Neural progenitor cell (in vitro differentiated cells): ENCODE measurements around the gene MYO1D. TPM values are rescaled to one million over a fixed set of nuclear protein-coding genes. Genes with fewer than 3 reads are reported as not detected.

ENCODE experiments used
- DNase-seq: peaks from one replicate; pipeline ENCODE4 v3.0.0-alpha.2; 2016; ENCODE audit warnings: low spot score
- H2AFZ ChIP-seq: fragments of 200-600 bp; sonication (generic); replicated peaks from 2 replicates; pipeline ENCODE4 v1.6.1; 2016; ENCODE audit warnings: antibody characterized with exemption
- H3F3A ChIP-seq: fragments of 200-600 bp; sonication (generic); 2 replicates; pipeline ENCODE4 v1.6.1; 2016; ENCODE audit warnings: antibody characterized with exemption, low read depth
- H3K27ac ChIP-seq: fragments of 200-600 bp; sonication (generic); 2 replicates; pipeline ENCODE4 v1.5.1; 2016; ENCODE audit warnings: mild to moderate bottlenecking
- H3K27me3 ChIP-seq: fragments of 200-600 bp; sonication (generic); 2 replicates; pipeline ENCODE4 v1.6.1; 2016; ENCODE audit warnings: mild to moderate bottlenecking, moderate library complexity
- H3K36me3 ChIP-seq: fragments of 200-600 bp; sonication (generic); 2 replicates; pipeline ENCODE4 v1.5.1; 2016
- H3K4me1 ChIP-seq: fragments of 200-600 bp; sonication (generic); 2 replicates; pipeline ENCODE4 v1.6.1; 2016; ENCODE audit warnings: mixed run types
- H3K4me2 ChIP-seq: fragments of 200-600 bp; sonication (generic); 2 replicates; pipeline ENCODE4 v1.6.1; 2016
- H3K4me3 ChIP-seq: fragments of 200-600 bp; sonication (generic); 2 replicates; pipeline ENCODE4 v1.5.1; 2016
- H3K79me2 ChIP-seq: fragments of 200-600 bp; sonication (generic); 2 replicates; pipeline ENCODE4 v1.6.1; 2016; ENCODE audit warnings: low read depth
- H3K9ac ChIP-seq: fragments of 200-600 bp; sonication (generic); 2 replicates; pipeline ENCODE4 v1.6.1; 2016
- H3K9me3 ChIP-seq: fragments of 200-600 bp; sonication (generic); 2 replicates; pipeline ENCODE4 v1.5.1; 2016; ENCODE audit warnings: low read depth
- H4K20me1 ChIP-seq: fragments of 200-600 bp; sonication (generic); 2 replicates; pipeline ENCODE4 v1.6.1; 2016; ENCODE audit warnings: low read depth
- H3K27ac Mint-ChIP-seq: 3 replicates; pipeline ENCODE4 v1.8.0; 2021; ENCODE audit warnings: mixed read lengths
- H3K27me3 Mint-ChIP-seq: 2 replicates; pipeline ENCODE4 v1.8.0; 2022; ENCODE audit warnings: low read depth, mild to moderate bottlenecking, inconsistent platforms, moderate library complexity, mixed read lengths; ENCODE audit not compliant: insufficient read depth
- H3K36me3 Mint-ChIP-seq: 3 replicates; pipeline ENCODE4 v1.8.0; 2021; ENCODE audit warnings: mixed read lengths
- H3K4me1 Mint-ChIP-seq: 3 replicates; pipeline ENCODE4 v1.8.0; 2021; ENCODE audit warnings: mixed read lengths
- H3K4me3 Mint-ChIP-seq: 3 replicates; pipeline ENCODE4 v1.8.0; 2021; ENCODE audit warnings: mild to moderate bottlenecking, moderate library complexity, mixed read lengths
- H3K9me3 Mint-ChIP-seq: 3 replicates; pipeline ENCODE4 v1.8.0; 2020; ENCODE audit warnings: mixed read lengths
- CTCF ChIP-seq: fragments of 200-600 bp; sonication (generic); IDR thresholded peaks from 2 replicates; pipeline ENCODE4 v1.5.1; 2017; ENCODE audit warnings: antibody characterized with exemption, mild to moderate bottlenecking
- EZH2 ChIP-seq: fragments of 200-600 bp; sonication (generic); IDR thresholded peaks from 2 replicates; pipeline ENCODE4 v1.6.1; 2017; ENCODE audit warnings: antibody characterized with exemption, mild to moderate bottlenecking, moderate library complexity
- EZH2phosphoT487 ChIP-seq: fragments of 200-600 bp; sonication (generic); IDR thresholded peaks from 2 replicates; pipeline ENCODE4 v1.6.1; 2017; ENCODE audit warnings: antibody characterized with exemption
- total RNA-seq: library from RNA; depleted of rRNA; stranded (reverse); fragments of >200 nt; gene quantifications from 2 replicates; pipeline ENCODE4 v1.2.3, GENCODE V29; 2015; ENCODE audit warnings: low replicate concordance

The MYO1D gene
- total RNA-seq, 1 donor from 2014 or later: 6.2 TPM

DNA sequence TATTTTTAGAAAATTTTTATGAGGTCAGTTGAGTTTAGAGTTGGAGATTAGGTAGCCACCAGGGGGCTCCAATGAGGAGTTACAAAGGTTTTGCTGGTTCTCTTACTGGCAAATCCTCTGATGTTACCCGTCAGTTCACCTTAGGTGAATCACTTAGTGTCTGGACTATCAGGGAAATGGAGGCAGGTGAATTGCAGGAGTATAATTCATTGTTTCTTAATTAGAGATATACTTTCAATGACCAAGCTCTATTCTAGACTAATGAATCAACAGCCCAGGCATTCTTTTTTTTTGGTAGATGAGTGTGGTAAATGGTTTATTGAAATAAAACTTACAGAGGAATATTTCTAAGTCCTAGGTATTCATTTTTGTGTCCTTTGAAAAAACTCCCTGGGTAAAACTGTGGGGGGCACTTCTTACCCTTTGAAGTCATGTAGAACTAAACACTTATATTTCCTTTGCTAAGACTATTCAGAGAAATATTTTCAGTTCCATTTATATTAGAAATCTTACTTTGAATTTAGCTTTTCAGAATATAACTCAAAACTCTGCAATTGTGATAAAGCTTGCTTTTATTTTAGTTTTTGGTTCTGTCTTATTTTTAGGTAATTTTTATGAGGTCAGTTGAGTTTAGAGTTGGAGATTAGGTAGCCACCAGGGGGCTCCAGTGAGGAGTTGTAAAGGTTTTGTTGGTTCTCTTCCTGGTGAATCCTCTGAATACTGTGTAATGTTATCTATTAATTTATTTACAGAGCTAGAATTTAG, 414.9 kb downstream of the MYO1D start:
- H3K36me3 Mint-ChIP-seq: peaks cover 44% of the 10 kb centered on the region
- peaks cover 18% of the 10 kb centered on the region for H3F3A ChIP-seq
- no peak overlapping the region for H3K27ac ChIP-seq
- H3K27ac Mint-ChIP-seq: no peak overlapping the region
- no peak overlapping the region for H3K4me2 ChIP-seq
- DNase-seq: peak; percentile 73
- no peaks in the 10 kb centered on the region for H3K9me3 Mint-ChIP-seq
- H3K9ac ChIP-seq: no peak overlapping the region
- no peak overlapping the region for H3K4me3 ChIP-seq
- H3K27me3 ChIP-seq: no peaks in the 10 kb centered on the region
- H3K4me1 ChIP-seq: no peaks in the 10 kb centered on the region
- no peak overlapping the region for H2AFZ ChIP-seq
- H3K4me3 Mint-ChIP-seq: no peak overlapping the region
- H3K4me1 Mint-ChIP-seq: no peaks in the 10 kb centered on the region
- H3K9me3 ChIP-seq: no peaks in the 10 kb centered on the region
- H3K36me3 ChIP-seq: peaks cover 24% of the 10 kb centered on the region
- H3K79me2 ChIP-seq: peaks cover 66% of the 10 kb centered on the region
- H3K27me3 Mint-ChIP-seq: peaks cover 2% of the 10 kb centered on the region
- TF ChIP-seq EZH2phosphoT487 (no peak), EZH2 (no peak), CTCF (peak; percentile 75)
- peaks cover 33% of the 10 kb centered on the region for H4K20me1 ChIP-seq

DNA sequence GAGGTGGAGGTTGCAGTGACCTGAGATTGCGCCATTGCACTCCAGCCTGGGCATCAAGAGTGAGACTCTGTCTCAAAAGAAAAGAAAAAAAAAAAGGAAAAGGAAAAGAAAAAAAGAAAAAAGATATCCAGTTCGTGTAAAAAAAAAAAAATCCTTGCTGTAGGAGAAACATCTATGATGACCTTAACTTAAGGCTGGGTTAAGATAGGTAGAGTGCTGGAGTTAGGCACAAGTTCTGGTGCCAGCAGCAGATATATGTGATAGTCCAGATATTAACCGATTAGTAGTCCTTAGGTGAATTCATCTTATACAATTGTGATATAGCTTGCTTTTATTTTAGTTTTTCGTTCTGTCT, 415.4 kb downstream of the MYO1D start:
- peaks cover 24% of the 10 kb centered on the region for H3K36me3 ChIP-seq
- Mint-ChIP-seq H3K27me3 (peaks cover 2% of the 10 kb centered on the region), H3K4me3 (no peak overlapping the region), H3K27ac (no peak overlapping the region), H3K36me3 (peaks cover 43% of the 10 kb centered on the region), H3K4me1 (no peaks in the 10 kb centered on the region), H3K9me3 (no peaks in the 10 kb centered on the region)
- H3K27me3 ChIP-seq: no peaks in the 10 kb centered on the region
- DNase-seq: no peak
- no peak overlapping the region for H3K9ac ChIP-seq
- no peak overlapping the region for H3K4me2 ChIP-seq
- H3K27ac ChIP-seq: no peak overlapping the region
- H3K79me2 ChIP-seq: peaks cover 65% of the 10 kb centered on the region
- no peaks in the 10 kb centered on the region for H3K9me3 ChIP-seq
- peaks cover 33% of the 10 kb centered on the region for H4K20me1 ChIP-seq
- H3F3A ChIP-seq: peaks cover 18% of the 10 kb centered on the region
- no peaks in the 10 kb centered on the region for H3K4me1 ChIP-seq
- no peak overlapping the region for H2AFZ ChIP-seq
- H3K4me3 ChIP-seq: no peak overlapping the region
- TF ChIP-seq EZH2phosphoT487: no peak
- TF ChIP-seq CTCF: no peak
- no peak for TF ChIP-seq EZH2

- H3K9me3 Mint-ChIP-seq: no peaks in the 10 kb centered on the region
- TF ChIP-seq EZH2phosphoT487 (no peak), CTCF (no peak), EZH2 (no peak)
- peaks cover 33% of the 10 kb centered on the region for H4K20me1 ChIP-seq
- peaks cover 31% of the 10 kb centered on the region for H3K36me3 ChIP-seq
- peaks cover 72% of the 10 kb centered on the region for H3K79me2 ChIP-seq
- H3F3A ChIP-seq: peaks cover 18% of the 10 kb centered on the region
- H3K9ac ChIP-seq: no peak overlapping the region
- peaks cover 2% of the 10 kb centered on the region for H3K27me3 Mint-ChIP-seq
- no peak overlapping the region for H3K4me3 ChIP-seq
- H3K4me1 Mint-ChIP-seq: no peaks in the 10 kb centered on the region
- no peaks in the 10 kb centered on the region for H3K9me3 ChIP-seq
- H3K27me3 ChIP-seq: no peaks in the 10 kb centered on the region
- H3K4me2 ChIP-seq: no peak overlapping the region
- H2AFZ ChIP-seq: no peak overlapping the region
- H3K4me1 ChIP-seq: no peaks in the 10 kb centered on the region
- H3K27ac ChIP-seq: no peak overlapping the region
- H3K4me3 Mint-ChIP-seq: no peak overlapping the region
- H3K27ac Mint-ChIP-seq: no peak overlapping the region
- H3K36me3 Mint-ChIP-seq: peaks cover 43% of the 10 kb centered on the region
- no peak for DNase-seq
Observed at GRCh38 chr17:32460054-32460453, 416.9 kb downstream of the MYO1D start.
